Hair follicle dermal papilla cell (primary cell): Measurements from ENCODE around the gene ANKRD29. TPM values are rescaled to one million over a fixed set of nuclear protein-coding genes. Genes with fewer than 3 reads are reported as not detected.

ENCODE experiments used
- small RNA-seq: library from RNA; depleted of rRNA; stranded (forward); fragments of <200 nt; gene quantifications from one replicate; pipeline ENCODE3, GENCODE V24; 2012
- total RNA-seq: library from RNA; depleted of rRNA; stranded (reverse); fragments of >200 nt; gene quantifications from 2 replicates; pipeline ENCODE4 v1.2.3, GENCODE V29; 2012

ANKRD29 gene
- 9.1 and 9.6 TPM in 2 replicates for total RNA-seq

GRCh38 chr18:23662309-23663263 is at the start of gene ANKRD29:
TSS of gene ANKRD29 (minus strand) at chr18:23662911. CDS start at chr18:23662730, 181 bp downstream.

DNA sequence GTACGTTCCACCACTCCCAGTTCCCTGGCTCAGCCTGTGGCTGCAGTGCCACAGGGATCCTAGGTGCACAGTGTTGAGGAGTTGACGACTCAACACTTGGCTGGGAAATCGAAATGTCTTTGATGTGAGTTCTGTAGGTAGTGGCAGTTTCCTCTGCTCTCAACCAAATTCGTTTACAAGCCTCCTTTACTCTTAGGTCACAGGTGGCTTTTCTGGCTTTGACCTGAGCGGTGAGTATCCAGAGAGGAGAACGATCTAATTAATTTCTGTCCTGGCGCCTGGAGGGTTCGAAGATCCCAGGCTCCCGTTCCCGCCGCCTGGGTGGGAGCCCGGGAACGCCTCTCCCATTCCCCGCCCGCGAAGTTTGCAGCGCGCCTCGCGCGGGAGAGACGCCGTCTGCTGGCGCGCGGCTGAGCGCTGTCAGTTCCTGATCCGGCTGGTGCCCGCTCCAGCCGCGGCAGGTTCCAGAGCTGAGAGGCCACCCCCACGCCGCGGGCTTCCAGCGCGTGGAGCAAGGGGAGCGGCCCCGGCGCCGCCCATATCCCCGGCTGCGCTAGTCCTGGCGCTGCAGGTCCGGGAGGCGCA is 26.4 kb upstream of the ANKRD29 start, which contains the start of gene LAMA3:
Gene LAMA3 (plus strand): TSS at position 423 of the 585 bp plus-strand sequence. CDS start 231 bp downstream, outside the sequence.

DNA sequence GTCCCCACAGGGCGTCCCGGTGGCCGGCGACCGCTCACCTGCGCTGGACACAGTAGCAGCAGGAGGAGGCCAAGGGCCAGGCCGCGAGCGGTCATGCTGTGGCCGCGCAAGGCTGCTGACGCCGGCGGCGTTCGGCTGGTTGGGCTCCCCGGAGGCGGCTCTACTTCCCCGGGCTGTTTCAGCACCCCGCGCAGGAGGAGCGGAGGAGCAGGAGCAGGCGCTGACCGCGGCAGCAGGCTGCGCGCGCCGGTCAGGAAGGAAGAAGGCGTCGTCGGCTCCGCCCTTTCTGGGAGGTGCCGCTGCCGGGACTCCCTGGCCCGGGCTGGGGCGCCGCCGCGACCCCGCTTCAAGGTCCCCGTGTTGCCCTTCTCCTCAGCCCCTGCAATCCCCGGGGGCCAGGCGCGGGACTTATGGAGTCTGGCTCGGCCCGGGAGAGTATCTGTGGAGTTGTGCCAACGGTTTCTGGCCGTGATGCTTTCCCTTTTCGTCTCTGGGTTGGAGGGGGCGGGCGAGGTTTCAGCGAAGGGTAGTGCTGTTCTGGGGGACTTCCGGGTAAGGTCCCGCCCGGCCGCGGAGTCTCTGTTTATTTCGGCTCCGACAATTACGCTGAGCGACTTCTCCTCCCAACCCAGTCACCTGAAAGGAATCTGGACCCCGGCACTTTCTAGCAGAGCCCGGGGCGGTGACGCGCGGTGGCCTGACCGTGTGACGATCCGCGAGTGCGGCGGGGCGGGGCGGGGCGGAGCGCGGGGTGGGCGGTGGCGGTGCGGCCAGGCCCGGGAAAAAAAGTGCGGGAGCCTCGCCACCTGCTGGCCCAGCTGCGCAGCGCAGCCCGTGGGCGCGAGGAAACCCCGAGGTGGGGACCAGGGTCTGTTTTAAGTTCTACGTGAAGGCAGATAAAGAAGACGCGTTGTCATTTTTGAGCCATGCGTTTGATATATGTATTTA is 76.2 kb downstream of the ANKRD29 start, which contains the start of gene NPC1:
Gene NPC1 (minus strand): TSS at position 258 of the 948 bp plus-strand sequence. CDS start 163 bp downstream, at position 95.

Small RNA genes within 50 kb of the gene (small RNA-seq; reads per million reads assigned to genes)
- gene RF00019 = not detected

Other genes with a start within 250 kb of the ANKRD29 start
- 74.3 and 85.0 TPM in 2 replicates for gene RIOK3, start 209.6 kb downstream of the ANKRD29 start, total RNA-seq
- gene RMC1, start 159.4 kb downstream of the ANKRD29 start, total RNA-seq = 27.9 and 32.8 TPM in 2 replicates
- 60.1 and 60.4 TPM in 2 replicates for gene NPC1, start 76.4 kb downstream of the ANKRD29 start, total RNA-seq
- gene LAMA3, start 26.5 kb upstream of the ANKRD29 start, total RNA-seq = 4.9 and 5.1 TPM in 2 replicates